ENCODE measurements around the gene DGKK. TPM values are rescaled to one million over a fixed set of nuclear protein-coding genes. Genes with fewer than 3 reads are reported as not detected.

The DGKK gene
- polyA plus RNA-seq, 1 experiment = not detected

- ChIA-PET POLR2A (no interaction called here), CTCF (no interaction called here)
- H3K27ac ChIP-seq (ENCODE audit: low read depth, low read length) = no peak overlapping the region
Observed at GRCh38 chrX:50431623-50432022, 39.0 kb downstream of the DGKK start.

GRCh38 chrX:50430917-50431575 is 39.6 kb downstream of the DGKK start:
- CTCF ChIA-PET = no interaction called here
- POLR2A ChIA-PET = no interaction called here

More at GRCh38 chrX:50431623-50432022, 39.0 kb downstream of the DGKK start:
- Histone ChIP-seq H3K9me3 (ENCODE audit: control insufficient read depth, insufficient read depth, low read length) (no peaks in the 10 kb centered on the region), H3K27me3 (ENCODE audit: control insufficient read depth, insufficient read depth, low read length) (no peaks in the 10 kb centered on the region), H3K4me3 (ENCODE audit: low read depth, low read length) (no peak overlapping the region)
- TF ChIP-seq CTCF (IDR thresholded peaks at IDR 0.05; ENCODE audit: low read depth, low read length) = no peak
- DNase-seq (ENCODE audit: low read depth, low spot score) = no peak

GRCh38 chrX:50428174-50428573 is 42.5 kb downstream of the DGKK start:
- Histone ChIP-seq H3K9me3 (ENCODE audit: control insufficient read depth, insufficient read depth, low read length) (no peaks in the 10 kb centered on the region), H3K27me3 (ENCODE audit: control insufficient read depth, insufficient read depth, low read length) (no peaks in the 10 kb centered on the region), H3K4me3 (ENCODE audit: low read depth, low read length) (no peak overlapping the region), H3K27ac (ENCODE audit: low read depth, low read length) (no peak overlapping the region)
- POLR2A ChIA-PET = no interaction called here
- DNase-seq (ENCODE audit: low read depth, low spot score) = no peak
- CTCF ChIA-PET = no interaction called here
- no peak for TF ChIP-seq CTCF (IDR thresholded peaks at IDR 0.05; ENCODE audit: low read depth, low read length)

More at GRCh38 chrX:50430917-50431575, 39.6 kb downstream of the DGKK start:
- Histone ChIP-seq H3K27me3 (ENCODE audit: control insufficient read depth, insufficient read depth, low read length) (no peaks in the 10 kb centered on the region), H3K4me3 (ENCODE audit: low read depth, low read length) (no peak overlapping the region), H3K27ac (ENCODE audit: low read depth, low read length) (no peak overlapping the region), H3K9me3 (ENCODE audit: control insufficient read depth, insufficient read depth, low read length) (no peaks in the 10 kb centered on the region)
- no peak for DNase-seq (ENCODE audit: low read depth, low spot score)
- TF ChIP-seq CTCF (IDR thresholded peaks at IDR 0.05; ENCODE audit: low read depth, low read length) = no peak

GRCh38 chrX:50407976-50408375 is 62.6 kb downstream of the DGKK start:
- ChIA-PET CTCF (no interaction called here), POLR2A (no interaction called here)
- no peak for TF ChIP-seq CTCF (IDR thresholded peaks at IDR 0.05; ENCODE audit: low read depth, low read length)
- DNase-seq (ENCODE audit: low read depth, low spot score) = no peak
- no peaks in the 10 kb centered on the region for H3K9me3 ChIP-seq (ENCODE audit: control insufficient read depth, insufficient read depth, low read length)
- H3K4me3 ChIP-seq (ENCODE audit: low read depth, low read length) = no peak overlapping the region
- H3K27ac ChIP-seq (ENCODE audit: low read depth, low read length) = no peak overlapping the region
- H3K27me3 ChIP-seq (ENCODE audit: control insufficient read depth, insufficient read depth, low read length) = no peaks in the 10 kb centered on the region

DNA sequence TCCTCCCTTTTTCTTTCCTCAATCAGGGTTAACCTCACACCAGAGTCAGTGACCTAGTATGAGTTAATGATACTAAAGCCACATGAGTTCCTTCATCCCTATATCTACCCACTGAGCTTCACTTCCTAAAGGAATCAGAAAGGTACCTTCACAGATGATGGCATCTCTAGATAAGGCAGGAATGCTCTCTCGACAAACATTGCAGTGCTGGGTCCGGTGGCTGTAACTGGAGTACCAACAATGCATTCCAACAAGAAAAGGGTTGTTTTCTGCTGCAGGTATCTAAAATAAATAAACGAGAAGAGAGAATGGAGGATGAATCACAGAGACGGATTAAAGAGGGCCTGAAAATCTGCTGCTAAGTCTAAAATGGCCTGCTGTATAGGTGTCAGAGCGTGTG is 66.7 kb downstream of the DGKK start:
- no peak for TF ChIP-seq CTCF (IDR thresholded peaks at IDR 0.05; ENCODE audit: low read depth, low read length)

More for the DNA sequence above, 66.7 kb downstream of the DGKK start:
- ChIA-PET POLR2A (no interaction called here), CTCF (no interaction called here)
- no peak overlapping the region for H3K4me3 ChIP-seq (ENCODE audit: low read depth, low read length)
- no peak overlapping the region for H3K27ac ChIP-seq (ENCODE audit: low read depth, low read length)
- no peak for DNase-seq (ENCODE audit: low read depth, low spot score)
- H3K27me3 ChIP-seq (ENCODE audit: control insufficient read depth, insufficient read depth, low read length) = no peaks in the 10 kb centered on the region
- no peaks in the 10 kb centered on the region for H3K9me3 ChIP-seq (ENCODE audit: control insufficient read depth, insufficient read depth, low read length)
